Neural cell (in vitro differentiated cells): ENCODE data around the gene TSEN54.

Experiments
- CTCF ChIP-seq: fragments of 450-650 bp; IDR thresholded peaks from 2 replicates; pipeline ENCODE4 v1.5.1; 2014; ENCODE audit warnings: antibody characterized with exemption, mild to moderate bottlenecking, moderate library complexity; ENCODE audit not compliant: poor library complexity, severe bottlenecking
- REST ChIP-seq: IDR thresholded peaks from 2 replicates; pipeline ENCODE4 v1.6.1; 2012; ENCODE audit warnings: borderline replicate concordance

GRCh38 chr17:75492555-75493168 lies 23.7 kb upstream of the TSEN54 start:
- TF ChIP-seq CTCF (no peak), REST (no peak)
